K562 (cell line): Measurements from ENCODE around the gene ALDH1A2. TPM values are rescaled to one million over a fixed set of nuclear protein-coding genes. Genes with fewer than 3 reads are reported as not detected.

Experiments used
- ATAC-seq: fragments of 200-7000 bp; cut with Tn5 transposase; 3 replicates; pipeline ENCODE4 v1.9.1; 2020; ENCODE audit warnings: moderate library complexity
- BruUV-seq: library from RNA; stranded (reverse); fragments of 400-500 nt; replicated peaks from 2 replicates; lab custom pipeline; 2021; lab: Mats Ljungman, UMichigan
- CTCF ChIA-PET: fragments of 300-600 bp; formaldehyde crosslinking; extraction: SDS; loops from one replicate; lab custom pipeline; 2021; ENCODE audit warnings: low intra/inter-chr PET ratio; lab: Yijun Ruan, JAX
- POLR2A ChIA-PET: fragments of 300-600, 350-650 bp; sonication (Branson Sonifier 250); formaldehyde crosslinking; extraction: SDS; loops from one replicate; lab custom pipeline; 2021; ENCODE audit warnings: antibody characterized with exemption, inconsistent platforms; lab: Yijun Ruan, JAX
- DNase-seq, 4 experiments: peaks; one replicate each; pipeline versions ENCODE4 v3.0.0 to v3.0.0-alpha.2; 2011 to 2018; ENCODE audit warnings: low spot score in 3 of 4, mixed read lengths in 3 of 4; ENCODE audit errors: extremely low read depth in 1 of 4
- FAIRE-seq: peaks from 2 replicates; lab custom pipeline; 2011; peaks lifted over from hg19 to GRCh38; lab: Jason Lieb, UNC
- H2AFZ ChIP-seq: 2 replicates; pipeline ENCODE4 v1.6.0; 2011; ENCODE audit warnings: low read depth, low read length, control low read depth, inconsistent platforms
- H3K27ac ChIP-seq: fragments of 200-600 bp; 3 replicates; pipeline ENCODE4 v1.8.0; 2011; ENCODE audit warnings: low read depth, mild to moderate bottlenecking, control low read depth, inconsistent platforms, low read length, moderate library complexity, mixed read lengths; ENCODE audit errors: extremely low read depth
- H3K27me3 ChIP-seq, 2 experiments: fragments of 300-600 bp in 1 of 2; 2 replicates in 1 of 2; 3 replicates in 1 of 2; pipeline versions ENCODE4 v1.6.0 to v1.8.0; 2011; ENCODE audit warnings: inconsistent platforms in 2 of 2, low read length in 2 of 2, mild to moderate bottlenecking in 1 of 2, mixed read lengths in 1 of 2, moderate library complexity in 1 of 2; ENCODE audit not compliant: control insufficient read depth in 2 of 2, insufficient read depth in 2 of 2
- H3K36me3 ChIP-seq: fragments of 300-600 bp; 3 replicates; pipeline ENCODE4 v1.8.0; 2011; ENCODE audit warnings: mild to moderate bottlenecking, low read length, inconsistent platforms; ENCODE audit not compliant: control insufficient read depth, insufficient read depth
- H3K4me1 ChIP-seq, 2 experiments: fragments of 200-600 bp in 1 of 2; replicated peaks in 1 of 2; 2 replicates in 1 of 2; 3 replicates in 1 of 2; pipeline versions ENCODE4 v1.5.1 to v1.8.0; 2011; ENCODE audit warnings: inconsistent platforms in 2 of 2, low read length in 2 of 2, mild to moderate bottlenecking in 1 of 2, mixed read lengths in 1 of 2, moderate library complexity in 1 of 2; ENCODE audit not compliant: control insufficient read depth in 2 of 2, insufficient read depth in 2 of 2
- H3K4me2 ChIP-seq: 2 replicates; pipeline ENCODE4 v1.6.1; 2011; ENCODE audit warnings: low read length, control low read depth, inconsistent platforms, mixed read lengths; ENCODE audit not compliant: insufficient read depth
- H3K4me3 ChIP-seq: fragments of 200-600 bp; sonication (generic), shearing (Covaris generic); 2 replicates; pipeline ENCODE4 v1.5.1; 2016; ENCODE audit warnings: control low read depth, inconsistent platforms
- H3K79me2 ChIP-seq: fragments of 200-600 bp; 3 replicates; pipeline ENCODE4 v1.8.0; 2011; ENCODE audit warnings: low read length, inconsistent platforms; ENCODE audit not compliant: control insufficient read depth, insufficient read depth
- H3K9ac ChIP-seq, 2 experiments: 2 replicates each; pipeline versions ENCODE4 v1.6.0 to v1.6.1; 2011; ENCODE audit warnings: low read depth in 2 of 2, low read length in 2 of 2, control low read depth in 1 of 2, inconsistent platforms in 1 of 2, mild to moderate bottlenecking in 1 of 2, mixed read lengths in 1 of 2; ENCODE audit not compliant: insufficient read depth in 1 of 2
- H3K9me1 ChIP-seq: one replicate; pipeline ENCODE4 v1.6.0; 2011; ENCODE audit warnings: inconsistent platforms, mild to moderate bottlenecking, low read length, moderate library complexity; ENCODE audit not compliant: control insufficient read depth, insufficient read depth
- H3K9me3 ChIP-seq: replicated peaks from 2 replicates; pipeline ENCODE4 v1.5.1; 2011; ENCODE audit warnings: low read depth, low read length, inconsistent platforms; ENCODE audit not compliant: control insufficient read depth, insufficient read depth
- H4K20me1 ChIP-seq: replicated peaks from 2 replicates; pipeline ENCODE4 v1.6.1; 2011; ENCODE audit warnings: low read length, inconsistent platforms, mixed read lengths; ENCODE audit not compliant: control insufficient read depth, insufficient read depth
- ETV1 ChIP-seq: fragments of 450-650 bp; conservative IDR thresholded peaks from 2 replicates; pipeline ENCODE4 v1.6.1; 2016; ENCODE audit warnings: missing genetic modification characterization, control low read depth, low read depth, missing compliant biosample characterization
- FOXM1 ChIP-seq, 2 experiments: fragments of 450-650 bp in 1 of 2; sonication (generic) in 1 of 2; formaldehyde crosslinking in 1 of 2; IDR thresholded peaks; 2 replicates each; pipeline versions ENCODE4 v1.6.1 to v1.9.0; 2017 to 2022; ENCODE audit warnings: low read depth in 2 of 2, mild to moderate bottlenecking in 2 of 2, missing genetic modification reagents in 1 of 2, moderate library complexity in 1 of 2
- FOXO4 ChIP-seq: fragments of 450-650 bp; formaldehyde crosslinking; IDR thresholded peaks from 2 replicates; pipeline ENCODE4 v1.4.0; 2020; ENCODE audit warnings: mild to moderate bottlenecking, moderate library complexity
- MAZ ChIP-seq, 2 experiments: fragments of 450-650 bp in 1 of 2; sonication (generic) in 1 of 2; formaldehyde crosslinking; IDR thresholded peaks in 1 of 2; conservative IDR thresholded peaks in 1 of 2; 2 replicates each; pipeline versions ENCODE4 v1.4.0 to v1.5.0; 2020; ENCODE audit warnings: mild to moderate bottlenecking in 1 of 2, missing genetic modification reagents in 1 of 2
- NKRF ChIP-seq: fragments of 450-650 bp; IDR thresholded peaks from 2 replicates; pipeline ENCODE4 v1.6.1; 2016; ENCODE audit warnings: borderline replicate concordance
- POLR2B ChIP-seq: fragments of 450-650 bp; IDR thresholded peaks from 2 replicates; pipeline ENCODE4 v1.6.1; 2018; ENCODE audit warnings: low read depth; ENCODE audit not compliant: partially characterized antibody
- TCFL5 ChIP-seq: fragments of 250-450 bp; sonication (Bioruptor Pico); conservative IDR thresholded peaks from 2 replicates; pipeline ENCODE4 v1.6.1; 2021; ENCODE audit warnings: mild to moderate bottlenecking, moderate library complexity, matching md5 sums
- ZBTB34 ChIP-seq: fragments of 250-450 bp; sonication (Bioruptor Pico); IDR thresholded peaks from 2 replicates; pipeline ENCODE4 v1.8.0; 2021; ENCODE audit warnings: mild to moderate bottlenecking, moderate library complexity
- ZC3H8 ChIP-seq: fragments of 450-650 bp; IDR thresholded peaks from 2 replicates; pipeline ENCODE4 v1.6.1; 2017
- ZNF395 ChIP-seq: fragments of 200-800 bp; sonication (Bioruptor generic); IDR thresholded peaks from 2 replicates; pipeline ENCODE4 v1.6.1; 2017; ENCODE audit warnings: missing genetic modification characterization, missing compliant biosample characterization
- WGBS: fragments of 100-300 bp; shearing (Covaris generic); methylation state at CpG from one replicate; pipeline ENCODE4 v1.1.6; 2016; ENCODE audit warnings: low coverage, mixed read lengths; ENCODE audit not compliant: insufficient coverage; ENCODE audit errors: missing lambda C conversion rate; 5-methylcytosine and 5-hydroxymethylcytosine counted together
- in situ Hi-C: fragments of 300-500 bp; cut with MboI; formaldehyde crosslinking; loops from 4 replicates; pipeline ENCODE4 v1.15.0; 2018; ENCODE audit warnings: inconsistent platforms, mixed read lengths
- intact Hi-C: fragments of 100-400 bp; cut with micrococcal nuclease; formaldehyde crosslinking; loops from 2 replicates; pipeline ENCODE4 v1.14.2; 2022
- polyA plus RNA-seq, 8 experiments: library from polyadenylated mRNA; depleted of rRNA in 4 of 8; stranded (reverse) in 5 of 8; unstranded in 3 of 8; fragments of >200 nt; fragmentation: Nextera tagmentation in 2 of 8; fragmentation: Illumina TruSeq in 1 of 8; extraction: Ambion mirVana in 2 of 8; extraction: Trizol in 1 of 8; gene quantifications; 2 replicates each; pipeline versions ENCODE4 v1.2.1 to v1.2.3, GENCODE V29; 2011 to 2014; ENCODE audit warnings: inconsistent platforms in 1 of 8, missing spikeins in 1 of 8
- total RNA-seq, 7 experiments: library from RNA; depleted of rRNA in 6 of 7; stranded (reverse); fragments of >200 nt in 6 of 7; fragmentation: Illumina TruSeq in 2 of 7; extraction: Trizol in 2 of 7; gene quantifications; 2 replicates each; pipeline versions ENCODE4 v1.2.1 to v1.2.3, GENCODE V29; 2011 to 2021; ENCODE audit warnings: low replicate concordance in 1 of 7

ALDH1A2 gene
- total and polyA plus RNA-seq, 9 of the 15 experiments (the other 6 are each of a cell fraction or from before 2014, with no cell fraction given), result 115 to 393 (median 333) TPM

GRCh38 chr15:58111718-58112104 is 46.2 kb upstream of the ALDH1A2 start (continued):
- TF ChIP-seq ETV1 (peak; percentile 72), FOXM1 (IDR thresholded peaks at IDR 0.05; ENCODE audit: low read depth) (0 out of 2 replicates have a peak, but pooled peaks have one; percentile 12), FOXM1 (CRISPR knock-in tag; IDR thresholded peaks at IDR 0.05; ENCODE audit: low read depth) (no peak)

GRCh38 chr15:58110999-58111717 is 45.6 kb upstream of the ALDH1A2 start:
- Histone ChIP-seq H3K9me1 (no peaks in the 10 kb centered on the region), H3K9ac (peak overlapping the region in 1 of 2 experiments; percentile 56; a peak in 2 of 4 replicates), H3K27ac (peak overlapping the region; percentile 90), H3K4me3 (0 out of 2 replicates have a peak overlapping the region, but pooled peaks have one; percentile 2), H2AFZ (peak overlapping the region; percentile 78), H3K36me3 (no peaks in the 10 kb centered on the region), H3K79me2 (no peaks in the 10 kb centered on the region), H3K27me3 (no peaks in the 10 kb centered on the region), H3K9me3 (0 out of 2 replicates have a peak, but pooled peaks cover 6% of the 10 kb centered on the region), H4K20me1 (no peaks in the 10 kb centered on the region), H3K4me1 (peaks cover 35 to 95% of the 10 kb centered on the region in 2 experiments), H3K4me2 (peak overlapping the region; percentile 75)
- intact Hi-C loops (loop anchor here (1.0 kb wide), 1 partner anchor 34 kb away; no protein-coding TSS in a partner anchor), in situ Hi-C loops (loop anchor here (5.0 kb wide), 1 partner anchor 34 kb away; no protein-coding TSS in a partner anchor)
- peak; percentile 74 to 93 (median 82) for DNase-seq
- peak; percentile 81 for FAIRE-seq
- no TSS peak for BruUV-seq
- ATAC-seq, result peak; percentile 83
- CTCF ChIA-PET, result no interaction called here
- WGBS, result 2% methylated on average over 6 of the region's 6 CpGs
- POLR2A ChIA-PET, result interaction anchor here (0.9 to 1.6 kb wide), 6 partner anchors 8 to 58 kb away, joined by 3 to 6 read pairs (median 4); no protein-coding TSS in a partner anchor
- no peak; the same call in none of the 2 replicates for TF ChIP-seq ZNF395 (CRISPR knock-in tag)
- no peak for TF ChIP-seq ZBTB34 (CRISPR knock-in tag)
- TF ChIP-seq MAZ (CRISPR knock-in tag; conservative IDR thresholded peaks at IDR 0.05 in 1 of 2, IDR thresholded peaks at IDR 0.05 in 1 of 2), result no peak
- TF ChIP-seq TCFL5, result no peak
- no peak for TF ChIP-seq POLR2B
- TF ChIP-seq NKRF, result peak; percentile 70
- TF ChIP-seq ZC3H8, result 0 out of 2 replicates have a peak, but pooled peaks have one; percentile 34
- TF ChIP-seq FOXO4 (CRISPR knock-in tag), result no peak
